Measurements from ENCODE around the gene RAMP2.

DNA sequence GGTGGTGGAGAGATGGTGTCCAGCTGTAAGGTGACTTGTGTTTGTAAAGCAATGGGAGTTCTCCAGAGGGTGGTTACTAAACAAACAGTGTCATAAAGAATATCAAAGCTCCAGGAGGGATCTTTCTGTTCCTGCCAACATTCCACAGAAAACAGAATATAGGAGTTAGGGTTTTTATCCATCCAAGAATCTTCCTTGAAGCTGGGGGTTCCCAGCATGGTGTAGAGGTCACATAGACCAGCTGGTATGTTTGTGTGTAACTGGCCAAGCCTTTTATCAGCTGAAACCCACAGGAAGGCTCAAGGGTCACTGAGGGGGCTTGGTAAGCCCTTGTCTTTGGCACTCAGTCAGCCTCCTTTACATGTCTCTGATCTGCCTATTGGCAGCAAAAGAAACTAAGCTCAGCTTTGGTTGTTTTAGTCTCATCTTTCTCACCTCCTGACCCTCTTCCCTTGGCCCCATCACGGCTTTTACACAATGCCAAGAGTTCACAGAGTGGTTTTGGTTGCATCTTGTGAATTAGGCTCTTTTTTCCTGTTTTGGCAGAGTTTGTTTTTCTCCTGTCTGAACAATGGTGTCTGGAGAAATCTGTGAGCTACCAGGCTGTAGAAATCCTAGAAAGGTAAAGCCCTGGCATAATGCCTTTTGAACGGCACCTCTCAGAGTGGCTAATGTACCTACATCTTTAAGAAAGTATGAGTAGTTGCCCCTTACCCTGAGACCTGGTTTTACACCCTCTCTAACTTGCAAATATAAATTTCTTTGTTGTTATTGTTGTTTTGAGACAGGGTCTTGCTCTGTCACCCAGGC is 42.3 kb downstream of the RAMP2 start:
- TF ChIP-seq, protein P1, sequence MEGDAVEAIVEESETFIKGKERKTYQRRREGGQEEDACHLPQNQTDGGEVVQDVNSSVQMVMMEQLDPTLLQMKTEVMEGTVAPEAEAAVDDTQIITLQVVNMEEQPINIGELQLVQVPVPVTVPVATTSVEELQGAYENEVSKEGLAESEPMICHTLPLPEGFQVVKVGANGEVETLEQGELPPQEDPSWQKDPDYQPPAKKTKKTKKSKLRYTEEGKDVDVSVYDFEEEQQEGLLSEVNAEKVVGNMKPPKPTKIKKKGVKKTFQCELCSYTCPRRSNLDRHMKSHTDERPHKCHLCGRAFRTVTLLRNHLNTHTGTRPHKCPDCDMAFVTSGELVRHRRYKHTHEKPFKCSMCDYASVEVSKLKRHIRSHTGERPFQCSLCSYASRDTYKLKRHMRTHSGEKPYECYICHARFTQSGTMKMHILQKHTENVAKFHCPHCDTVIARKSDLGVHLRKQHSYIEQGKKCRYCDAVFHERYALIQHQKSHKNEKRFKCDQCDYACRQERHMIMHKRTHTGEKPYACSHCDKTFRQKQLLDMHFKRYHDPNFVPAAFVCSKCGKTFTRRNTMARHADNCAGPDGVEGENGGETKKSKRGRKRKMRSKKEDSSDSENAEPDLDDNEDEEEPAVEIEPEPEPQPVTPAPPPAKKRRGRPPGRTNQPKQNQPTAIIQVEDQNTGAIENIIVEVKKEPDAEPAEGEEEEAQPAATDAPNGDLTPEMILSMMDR (IDR thresholded peaks at IDR 0.05; ENCODE audit: poor library complexity) = no peak
- TF ChIP-seq EZH2 (IDR thresholded peaks at IDR 0.05; ENCODE audit: borderline replicate concordance) (no peak), EZH2phosphoT487 (IDR thresholded peaks at IDR 0.05; ENCODE audit: low read depth, severe bottlenecking, unreplicated experiment) (no peak)

All from hepatocyte (in vitro differentiated cells).